H9 (cell line): Measurements from ENCODE around the gene NDUFS6. TPM values are rescaled to one million over a fixed set of nuclear protein-coding genes. Genes with fewer than 3 reads are reported as not detected.

Experiments used
- DNase-seq: peaks from one replicate; pipeline ENCODE4 v3.0.0-alpha.2; 2017
- H2AFZ ChIP-seq: one replicate; pipeline ENCODE4 v1.6.1; 2013; ENCODE audit warnings: mild to moderate bottlenecking, low read length, control low read depth, moderate library complexity
- H2AK5ac ChIP-seq: 2 replicates; pipeline ENCODE4 v1.6.1; 2013; ENCODE audit warnings: low read length, control low read depth, mixed read lengths; ENCODE audit not compliant: insufficient read length
- H2BK120ac ChIP-seq: one replicate; pipeline ENCODE4 v1.6.1; 2013; ENCODE audit warnings: low read depth, mild to moderate bottlenecking, low read length, control low read depth, inconsistent platforms; ENCODE audit not compliant: poor library complexity, severe bottlenecking
- H2BK12ac ChIP-seq: 2 replicates; pipeline ENCODE4 v1.6.1; 2013; ENCODE audit warnings: low read length, control low read depth, mixed read lengths, low read depth; ENCODE audit not compliant: insufficient read length
- H2BK15ac ChIP-seq: 2 replicates; pipeline ENCODE4 v1.6.1; 2013; ENCODE audit warnings: low read depth, low read length, control low read depth
- H2BK20ac ChIP-seq: one replicate; pipeline ENCODE4 v1.6.1; 2013; ENCODE audit warnings: low read depth, mild to moderate bottlenecking, low read length, control low read depth, inconsistent platforms; ENCODE audit not compliant: poor library complexity, severe bottlenecking
- H2BK5ac ChIP-seq: 2 replicates; pipeline ENCODE4 v1.6.1; 2013; ENCODE audit warnings: low read length, control low read depth, mixed read lengths; ENCODE audit not compliant: insufficient read length
- H3K14ac ChIP-seq: 2 replicates; pipeline ENCODE4 v1.6.1; 2013; ENCODE audit warnings: low read length, control low read depth; ENCODE audit not compliant: insufficient read depth
- H3K18ac ChIP-seq: 2 replicates; pipeline ENCODE4 v1.6.1; 2013; ENCODE audit warnings: low read depth, mild to moderate bottlenecking, mixed read lengths, low read length, control low read depth; ENCODE audit not compliant: insufficient read length
- H3K23ac ChIP-seq: 2 replicates; pipeline ENCODE4 v1.6.1; 2013; ENCODE audit warnings: low read length, control low read depth, mixed read lengths, low read depth; ENCODE audit not compliant: insufficient read length
- H3K23me2 ChIP-seq: 2 replicates; pipeline ENCODE4 v1.6.1; 2013; ENCODE audit warnings: low read depth, mild to moderate bottlenecking, mixed read lengths, low read length, control low read depth; ENCODE audit not compliant: insufficient read length, poor library complexity, severe bottlenecking
- H3K27ac ChIP-seq: 2 replicates; pipeline ENCODE4 v1.5.1; 2013; ENCODE audit warnings: low read length, control low read depth, mixed read lengths, low read depth; ENCODE audit not compliant: insufficient read length
- H3K27me3 ChIP-seq: 2 replicates; pipeline ENCODE4 v1.6.1; 2013; ENCODE audit warnings: low read length, control low read depth, inconsistent platforms; ENCODE audit not compliant: insufficient read depth
- H3K4ac ChIP-seq: 2 replicates; pipeline ENCODE4 v1.6.1; 2013; ENCODE audit warnings: low read depth, mild to moderate bottlenecking, control low read depth, inconsistent platforms, low read length, moderate library complexity
- H3K4me1 ChIP-seq: 2 replicates; pipeline ENCODE4 v1.6.1; 2013; ENCODE audit warnings: low read length, control low read depth, inconsistent platforms; ENCODE audit not compliant: insufficient read depth
- H3K4me2 ChIP-seq: 2 replicates; pipeline ENCODE4 v1.6.1; 2013; ENCODE audit warnings: low read length, control low read depth, mixed read lengths; ENCODE audit not compliant: insufficient read length, insufficient read depth
- H3K56ac ChIP-seq: 2 replicates; pipeline ENCODE4 v1.6.1; 2013; ENCODE audit warnings: low read depth, mild to moderate bottlenecking, mixed read lengths, low read length, control low read depth; ENCODE audit not compliant: insufficient read length
- H3K79me1 ChIP-seq: 2 replicates; pipeline ENCODE4 v1.6.1; 2013; ENCODE audit warnings: low read depth, mild to moderate bottlenecking, moderate library complexity, low read length, control low read depth, inconsistent platforms; ENCODE audit not compliant: insufficient read depth, poor library complexity, severe bottlenecking
- H3K79me2 ChIP-seq: 2 replicates; pipeline ENCODE4 v1.6.1; 2013; ENCODE audit warnings: low read length, control low read depth, inconsistent platforms; ENCODE audit not compliant: insufficient read depth
- H3K9ac ChIP-seq: 2 replicates; pipeline ENCODE4 v1.6.1; 2013; ENCODE audit warnings: low read length, control low read depth, mixed read lengths; ENCODE audit not compliant: insufficient read length; ENCODE audit errors: extremely low read depth
- H3K9me3 ChIP-seq: one replicate; pipeline ENCODE4 v1.6.1; 2013; ENCODE audit warnings: low read depth, low read length, inconsistent platforms; ENCODE audit not compliant: control insufficient read depth
- H3T11ph ChIP-seq: one replicate; pipeline ENCODE4 v1.6.1; 2013; ENCODE audit warnings: mild to moderate bottlenecking, low read length, control low read depth, inconsistent platforms
- H4K20me1 ChIP-seq: one replicate; pipeline ENCODE4 v1.6.1; 2013; ENCODE audit not compliant: control insufficient read depth, insufficient read length, insufficient read depth
- H4K5ac ChIP-seq: 2 replicates; pipeline ENCODE4 v1.6.1; 2013; ENCODE audit warnings: low read depth, mild to moderate bottlenecking, mixed read lengths, low read length, control low read depth; ENCODE audit not compliant: insufficient read length
- H4K8ac ChIP-seq: replicated peaks from 2 replicates; pipeline ENCODE4 v1.6.1; 2013; ENCODE audit warnings: low read length, control low read depth, mixed read lengths, low read depth; ENCODE audit not compliant: insufficient read length
- H4K91ac ChIP-seq: 2 replicates; pipeline ENCODE4 v1.6.1; 2013; ENCODE audit warnings: low read depth, mild to moderate bottlenecking, moderate library complexity, mixed read lengths, low read length, control low read depth; ENCODE audit not compliant: insufficient read length
- H3K27ac Mint-ChIP-seq, 3 experiments: 2 replicates in 2 of 3; 3 replicates in 1 of 3; pipeline ENCODE4 v1.8.0; 2020 to 2021; ENCODE audit warnings: mixed read lengths in 3 of 3, mild to moderate bottlenecking in 1 of 3, moderate library complexity in 1 of 3
- H3K27me3 Mint-ChIP-seq: 2 replicates; pipeline ENCODE4 v1.8.0; 2021; ENCODE audit warnings: low read depth, mild to moderate bottlenecking, moderate library complexity, mixed read lengths
- H3K36me3 Mint-ChIP-seq, 3 experiments: 2 replicates in 2 of 3; 3 replicates in 1 of 3; pipeline ENCODE4 v1.8.0; 2020 to 2021; ENCODE audit warnings: low read depth in 3 of 3, mixed read lengths in 3 of 3; ENCODE audit not compliant: insufficient read depth in 1 of 3
- H3K4me1 Mint-ChIP-seq, 2 experiments: 2 replicates each; pipeline ENCODE4 v1.8.0; 2020; ENCODE audit warnings: mixed read lengths in 2 of 2
- H3K4me3 Mint-ChIP-seq, 2 experiments: 2 replicates in 1 of 2; 3 replicates in 1 of 2; pipeline ENCODE4 v1.8.0; 2020 to 2021; ENCODE audit warnings: mild to moderate bottlenecking in 2 of 2, mixed read lengths in 2 of 2, moderate library complexity in 1 of 2
- H3K9me3 Mint-ChIP-seq, 2 experiments: 2 replicates in 1 of 2; 3 replicates in 1 of 2; pipeline ENCODE4 v1.8.0; 2020; ENCODE audit warnings: mild to moderate bottlenecking in 2 of 2, mixed read lengths in 2 of 2, moderate library complexity in 1 of 2
- CTCF ChIP-seq: fragments of 200-600 bp; sonication (generic); conservative IDR thresholded peaks from 3 replicates; pipeline ENCODE4 v1.8.0; 2021; ENCODE audit warnings: antibody characterized with exemption, mild to moderate bottlenecking
- WGBS: extraction: QIAGEN DNeasy Blood & Tissue Kit; methylation state at CpG from one replicate; pipeline ENCODE4 v1.1.7; 2013; ENCODE audit warnings: missing lambda C conversion rate, low lambda C conversion rate, mixed read lengths; ENCODE audit not compliant: insufficient read length; ENCODE audit errors: extremely low coverage; 5-methylcytosine and 5-hydroxymethylcytosine counted together
- total RNA-seq: library from RNA; stranded (reverse); gene quantifications from 2 replicates; pipeline ENCODE4 v1.2.1, GENCODE V29; 2021

Gene NDUFS6
- total RNA-seq, 1 experiment from 2014 or later: 62.5 TPM

DNA sequence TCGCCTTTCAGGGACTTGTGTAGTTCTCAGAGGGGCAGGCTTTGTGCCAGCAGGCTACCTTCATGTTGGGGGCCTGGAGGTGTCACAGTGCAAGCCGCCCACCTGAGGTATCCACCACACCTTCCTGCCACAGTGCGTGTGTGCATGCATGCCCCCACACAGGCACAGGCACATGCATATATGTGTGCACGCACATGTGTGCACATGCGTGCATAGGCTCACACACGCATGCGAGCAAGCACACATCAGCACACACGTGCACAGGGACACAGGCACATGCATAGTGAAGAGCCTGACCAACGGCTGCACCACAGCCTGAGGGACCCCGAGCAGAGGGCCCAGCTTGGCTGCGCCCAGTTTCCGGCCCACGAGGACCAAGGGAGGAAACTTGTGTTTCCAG, 45.4 kb downstream of the NDUFS6 start:
- no peak overlapping the region for H2BK5ac ChIP-seq
- no peak overlapping the region for H3K4me2 ChIP-seq
- no peak overlapping the region for H2AK5ac ChIP-seq
- H3K56ac ChIP-seq: no peak overlapping the region
- H3K27ac ChIP-seq: no peak overlapping the region
- WGBS: no CpG with 5 or more reads among the region's 13 CpGs
- H3K27me3 ChIP-seq: peaks cover 24% of the 10 kb centered on the region; the same call in 1 of the 2 replicates
- Mint-ChIP-seq H3K4me1 (peaks cover 10 to 13% of the 10 kb centered on the region in 2 experiments), H3K9me3 (no peaks in the 10 kb centered on the region), H3K27me3 (peaks cover 53% of the 10 kb centered on the region), H3K4me3 (no peak overlapping the region), H3K27ac (no peak overlapping the region), H3K36me3 (no peaks in the 10 kb centered on the region; a peak in 1 of 7 replicates)
- H4K20me1 ChIP-seq: no peaks in the 10 kb centered on the region
- no peak overlapping the region for H4K5ac ChIP-seq
- H3T11ph ChIP-seq: no peak overlapping the region
- H3K18ac ChIP-seq: no peak overlapping the region
- H3K4ac ChIP-seq: no peak overlapping the region
- no peak overlapping the region for H2BK20ac ChIP-seq
- H3K79me2 ChIP-seq: no peaks in the 10 kb centered on the region
- peaks cover 5% of the 10 kb centered on the region for H3K23me2 ChIP-seq
- H3K14ac ChIP-seq: no peak overlapping the region
- H3K9ac ChIP-seq: no peak overlapping the region
- H3K79me1 ChIP-seq: no peaks in the 10 kb centered on the region
- no peak overlapping the region for H4K91ac ChIP-seq
- no peak overlapping the region for H3K23ac ChIP-seq
- H2BK12ac ChIP-seq: no peak overlapping the region
- no peak overlapping the region for H2BK15ac ChIP-seq
- H3K4me1 ChIP-seq: peaks cover 3% of the 10 kb centered on the region; the same call in 1 of the 2 replicates
- no peak overlapping the region for H4K8ac ChIP-seq
- DNase-seq: no peak
- TF ChIP-seq CTCF: no peak
- no peaks in the 10 kb centered on the region for H3K9me3 ChIP-seq
- H2BK120ac ChIP-seq: no peak overlapping the region
- no peak overlapping the region for H2AFZ ChIP-seq
